ENCODE measurements around the gene BTRC.

The BTRC gene

DNA sequence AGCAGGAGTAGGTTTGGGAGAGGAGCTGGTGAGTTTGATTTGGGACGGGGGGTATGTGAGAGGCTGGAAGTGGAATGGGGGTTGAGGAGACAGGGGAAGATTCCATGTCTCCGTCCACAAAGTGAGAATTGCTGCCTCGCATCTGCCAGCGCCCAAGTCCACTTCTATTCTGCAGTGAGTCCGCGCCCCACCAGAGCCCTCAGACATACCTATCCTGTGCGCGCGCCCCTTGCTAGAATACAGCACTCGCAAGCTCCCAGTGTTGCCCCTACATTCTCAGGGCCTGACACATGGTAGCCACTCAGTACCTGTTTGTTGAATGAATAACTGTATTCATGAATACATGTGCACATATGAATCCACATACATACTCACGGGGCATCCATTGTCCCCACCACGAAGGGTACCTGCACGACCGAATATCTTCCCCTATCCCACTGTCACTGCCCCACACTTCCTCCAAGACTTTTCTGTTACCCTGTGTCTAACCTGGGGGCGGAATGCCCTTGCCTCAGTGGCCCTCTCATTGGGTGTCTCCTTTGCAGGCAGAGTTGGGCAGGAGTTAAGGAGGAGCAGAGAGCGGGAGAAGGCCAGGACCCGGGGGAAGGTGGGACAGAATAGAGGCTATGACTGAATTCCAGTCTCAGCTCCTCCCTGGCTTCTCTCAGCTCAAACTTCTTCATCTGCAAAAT, 214.2 kb downstream of the BTRC start:
- Mint-ChIP-seq H3K4me1 (peaks cover 37% of the 10 kb centered on the region), H3K27me3 (ENCODE audit: low read depth, poor library complexity) (peaks cover 65% of the 10 kb centered on the region), H3K9me3 (peaks cover 6% of the 10 kb centered on the region), H3K4me3 (peak overlapping the region; percentile 18), H3K36me3 (ENCODE audit: low read depth) (no peaks in the 10 kb centered on the region), H3K27ac (no peak overlapping the region)
- no peak for TF ChIP-seq CTCF (IDR thresholded peaks at IDR 0.05)
- no peak for DNase-seq

- no peaks in the 10 kb centered on the region for H3K36me3 Mint-ChIP-seq (ENCODE audit: low read depth)
- DNase-seq: peak; percentile 70
- H3K4me1 Mint-ChIP-seq: peaks cover 34% of the 10 kb centered on the region
- no peak for TF ChIP-seq CTCF (IDR thresholded peaks at IDR 0.05)
- no peak overlapping the region for H3K27ac Mint-ChIP-seq
- peaks cover 58% of the 10 kb centered on the region for H3K27me3 Mint-ChIP-seq (ENCODE audit: low read depth, poor library complexity)
- H3K9me3 Mint-ChIP-seq: peaks cover 6% of the 10 kb centered on the region
- H3K4me3 Mint-ChIP-seq: peak overlapping the region; percentile 79
These were observed 215.3 kb downstream of the BTRC start for GRCh38 chr10:101569323-101569621.

DNA sequence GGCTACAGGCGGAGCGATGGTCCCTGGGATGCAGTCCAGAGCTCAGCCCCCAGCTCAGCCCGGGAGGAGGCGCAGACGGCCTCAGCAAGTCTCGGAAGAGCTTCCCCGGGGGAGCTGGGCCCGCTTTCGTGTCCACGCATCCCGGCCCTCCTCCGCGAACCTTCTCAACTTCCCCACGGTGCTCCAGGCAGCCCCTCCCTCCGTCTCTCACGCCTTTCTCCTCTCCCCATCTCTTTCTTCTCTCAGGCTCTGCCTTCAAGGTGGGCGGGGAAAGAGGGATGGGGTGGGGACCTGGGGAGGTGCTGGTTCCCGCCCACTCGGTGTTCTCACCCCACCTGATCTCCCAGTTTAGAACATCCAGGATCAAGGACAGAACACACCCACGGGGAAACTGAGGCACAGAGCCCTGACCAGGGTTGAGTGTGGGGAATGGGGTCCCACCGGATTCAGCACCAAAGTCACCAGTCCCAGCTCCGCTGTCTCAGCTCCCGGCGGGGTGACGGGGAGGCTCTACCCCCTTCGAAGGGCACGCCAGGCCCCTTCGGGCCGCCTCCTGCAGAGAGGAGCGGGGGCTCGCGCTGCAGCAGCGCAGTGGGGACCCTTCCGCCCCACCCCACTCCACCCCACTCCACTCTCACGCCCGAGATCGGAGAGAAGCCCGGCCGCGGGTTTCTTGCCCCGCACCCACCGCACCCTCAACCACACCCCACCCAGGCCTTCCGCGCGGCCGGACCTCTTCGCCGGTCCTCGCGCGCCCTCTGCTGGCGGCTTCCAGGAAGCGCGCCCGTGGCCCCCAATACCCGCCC, 215.9 kb downstream of the BTRC start:
- peaks cover 55% of the 10 kb centered on the region for H3K27me3 Mint-ChIP-seq (ENCODE audit: low read depth, poor library complexity)
- H3K27ac Mint-ChIP-seq: no peak overlapping the region
- H3K36me3 Mint-ChIP-seq (ENCODE audit: low read depth): no peaks in the 10 kb centered on the region
- TF ChIP-seq CTCF (IDR thresholded peaks at IDR 0.05): peak; percentile 86
- peaks cover 6% of the 10 kb centered on the region for H3K9me3 Mint-ChIP-seq
- H3K4me3 Mint-ChIP-seq: peak overlapping the region; percentile 79
- DNase-seq: peak; percentile 92
- peaks cover 39% of the 10 kb centered on the region for H3K4me1 Mint-ChIP-seq

- H3K27me3 Mint-ChIP-seq (ENCODE audit: low read depth, poor library complexity): peaks cover 47% of the 10 kb centered on the region
These were observed 216.7 kb downstream of the BTRC start for GRCh38 chr10:101570428-101571270.

More at GRCh38 chr10:101570428-101571270, 216.7 kb downstream of the BTRC start:
- Mint-ChIP-seq H3K9me3 (peaks cover 6% of the 10 kb centered on the region), H3K4me3 (peak overlapping the region; percentile 68), H3K27ac (no peak overlapping the region), H3K36me3 (ENCODE audit: low read depth) (no peaks in the 10 kb centered on the region), H3K4me1 (peaks cover 39% of the 10 kb centered on the region)
- TF ChIP-seq CTCF (IDR thresholded peaks at IDR 0.05): no peak
- no peak for DNase-seq
